Keratinocyte (primary cell): ENCODE measurements around the gene ZBTB11. TPM values are rescaled to one million over a fixed set of nuclear protein-coding genes. Genes with fewer than 3 reads are reported as not detected.

Experiments
- DNase-seq: peaks from one replicate; pipeline ENCODE4 v3.0.0-alpha.2; 2011; ENCODE audit warnings: low read depth, missing footprints, low spot score
- FAIRE-seq: peaks from 2 replicates; lab custom pipeline; 2011; peaks lifted over from hg19 to GRCh38; lab: Jason Lieb, UNC
- H2AFZ ChIP-seq: 2 replicates; pipeline ENCODE4 v1.6.0; 2012; ENCODE audit warnings: low read length, control low read depth, inconsistent platforms; ENCODE audit not compliant: control insufficient read depth
- H3K27ac ChIP-seq: 2 replicates; pipeline ENCODE4 v1.5.1; 2011; ENCODE audit warnings: low read length; ENCODE audit not compliant: control insufficient read depth, insufficient read depth
- H3K27me3 ChIP-seq: 3 replicates; pipeline ENCODE4 v1.6.0; 2011; ENCODE audit warnings: low read length; ENCODE audit not compliant: control insufficient read depth, insufficient read depth; ENCODE audit errors: extremely low read depth
- H3K36me3 ChIP-seq, 2 experiments: 2 replicates in 1 of 2; 3 replicates in 1 of 2; pipeline ENCODE4 v1.5.1; 2011; ENCODE audit warnings: low read length in 2 of 2, mild to moderate bottlenecking in 1 of 2; ENCODE audit not compliant: control insufficient read depth in 2 of 2, insufficient read depth in 2 of 2; ENCODE audit errors: extremely low read depth in 1 of 2
- H3K4me1 ChIP-seq: 3 replicates; pipeline ENCODE4 v1.5.1; 2011; ENCODE audit warnings: low read length; ENCODE audit not compliant: control insufficient read depth, insufficient read depth; ENCODE audit errors: extremely low read depth
- H3K4me2 ChIP-seq: 3 replicates; pipeline ENCODE4 v1.6.0; 2011; ENCODE audit warnings: low read depth, low read length; ENCODE audit not compliant: control insufficient read depth, insufficient read depth; ENCODE audit errors: extremely low read depth
- H3K4me3 ChIP-seq, 3 experiments: fragments of 200-600 bp in 1 of 3; sonication (generic) in 1 of 3; 2 replicates in 2 of 3; 3 replicates in 1 of 3; pipeline ENCODE4 v1.5.1; 2011 to 2016; ENCODE audit warnings: low read length in 3 of 3, mild to moderate bottlenecking in 3 of 3, control low read depth in 2 of 3, inconsistent platforms in 1 of 3, low read depth in 1 of 3, mixed read lengths in 1 of 3, mixed run types in 1 of 3, moderate library complexity in 1 of 3; ENCODE audit not compliant: control insufficient read depth in 2 of 3, insufficient read depth in 2 of 3; ENCODE audit errors: extremely low read depth in 1 of 3
- H3K79me2 ChIP-seq: 2 replicates; pipeline ENCODE4 v1.6.0; 2012; ENCODE audit warnings: low read length; ENCODE audit not compliant: control insufficient read depth, insufficient read depth
- H3K9ac ChIP-seq: 3 replicates; pipeline ENCODE4 v1.6.0; 2011; ENCODE audit warnings: low read length; ENCODE audit not compliant: control insufficient read depth, insufficient read depth; ENCODE audit errors: extremely low read depth
- H3K9me1 ChIP-seq: 3 replicates; pipeline ENCODE4 v1.6.0; 2011; ENCODE audit warnings: low read length; ENCODE audit not compliant: control insufficient read depth, insufficient read depth; ENCODE audit errors: extremely low read depth
- H3K9me3 ChIP-seq: 2 replicates; pipeline ENCODE4 v1.5.1; 2012; ENCODE audit warnings: low read depth, low read length; ENCODE audit not compliant: control insufficient read depth
- H4K20me1 ChIP-seq: 3 replicates; pipeline ENCODE4 v1.6.0; 2011; ENCODE audit warnings: low read length; ENCODE audit not compliant: control insufficient read depth, insufficient read depth; ENCODE audit errors: extremely low read depth
- EZH2 ChIP-seq: IDR thresholded peaks from one replicate; pipeline ENCODE4 v1.6.1; 2012; ENCODE audit warnings: inconsistent platforms, mild to moderate bottlenecking, low read length, moderate library complexity
- dilution Hi-C: fragments of 300-500 bp; cut with MboI; formaldehyde crosslinking; loops from one replicate; pipeline ENCODE4 v1.7.0; 2020; ENCODE audit warnings: low sequenced_read_pairs; ENCODE audit not compliant: extremely low pct_ligation_motif_present
- polyA minus RNA-seq, 3 experiments: library from RNA; depleted of rRNA, polyadenylated mRNA; stranded (reverse); fragments of >200 nt; gene quantifications; 1 replicate in 1 of 3; 2 replicates in 1 of 3; 3 replicates in 1 of 3; pipeline ENCODE4 v1.2.3, GENCODE V29; 2011
- polyA plus RNA-seq, 5 experiments: library from polyadenylated mRNA; depleted of rRNA in 3 of 5; stranded (reverse) in 3 of 5; stranded (forward) in 1 of 5; unstranded in 1 of 5; fragments of >200 nt; gene quantifications; 1 replicate in 1 of 5; 2 replicates in 3 of 5; 3 replicates in 1 of 5; pipeline versions ENCODE4 v1.2.1 to v1.2.3, GENCODE V29; 2011 to 2012; ENCODE audit warnings: missing spikeins in 2 of 5, low read depth in 1 of 5, low replicate concordance in 1 of 5
- TF ChIP-seq, protein P1 (sequence below), 3 experiments: IDR thresholded peaks in 1 of 3; conservative IDR thresholded peaks in 1 of 3; optimal IDR thresholded peaks in 1 of 3; 2 replicates in 2 of 3; 3 replicates in 1 of 3; pipeline versions ENCODE3 to v1.5.1; 2011; ENCODE audit warnings: low read length in 3 of 3, mild to moderate bottlenecking in 3 of 3, moderate library complexity in 2 of 3, control low read depth in 1 of 3, inconsistent platforms in 1 of 3; ENCODE audit not compliant: insufficient read depth in 2 of 3; ENCODE audit errors: extremely low read depth in 1 of 3

ZBTB11 gene, protein sequence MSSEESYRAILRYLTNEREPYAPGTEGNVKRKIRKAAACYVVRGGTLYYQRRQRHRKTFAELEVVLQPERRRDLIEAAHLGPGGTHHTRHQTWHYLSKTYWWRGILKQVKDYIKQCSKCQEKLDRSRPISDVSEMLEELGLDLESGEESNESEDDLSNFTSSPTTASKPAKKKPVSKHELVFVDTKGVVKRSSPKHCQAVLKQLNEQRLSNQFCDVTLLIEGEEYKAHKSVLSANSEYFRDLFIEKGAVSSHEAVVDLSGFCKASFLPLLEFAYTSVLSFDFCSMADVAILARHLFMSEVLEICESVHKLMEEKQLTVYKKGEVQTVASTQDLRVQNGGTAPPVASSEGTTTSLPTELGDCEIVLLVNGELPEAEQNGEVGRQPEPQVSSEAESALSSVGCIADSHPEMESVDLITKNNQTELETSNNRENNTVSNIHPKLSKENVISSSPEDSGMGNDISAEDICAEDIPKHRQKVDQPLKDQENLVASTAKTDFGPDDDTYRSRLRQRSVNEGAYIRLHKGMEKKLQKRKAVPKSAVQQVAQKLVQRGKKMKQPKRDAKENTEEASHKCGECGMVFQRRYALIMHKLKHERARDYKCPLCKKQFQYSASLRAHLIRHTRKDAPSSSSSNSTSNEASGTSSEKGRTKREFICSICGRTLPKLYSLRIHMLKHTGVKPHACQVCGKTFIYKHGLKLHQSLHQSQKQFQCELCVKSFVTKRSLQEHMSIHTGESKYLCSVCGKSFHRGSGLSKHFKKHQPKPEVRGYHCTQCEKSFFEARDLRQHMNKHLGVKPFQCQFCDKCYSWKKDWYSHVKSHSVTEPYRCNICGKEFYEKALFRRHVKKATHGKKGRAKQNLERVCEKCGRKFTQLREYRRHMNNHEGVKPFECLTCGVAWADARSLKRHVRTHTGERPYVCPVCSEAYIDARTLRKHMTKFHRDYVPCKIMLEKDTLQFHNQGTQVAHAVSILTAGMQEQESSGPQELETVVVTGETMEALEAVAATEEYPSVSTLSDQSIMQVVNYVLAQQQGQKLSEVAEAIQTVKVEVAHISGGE
- 10.4 to 19.7 TPM (median 13.8 TPM) in 3 replicates for polyA plus RNA-seq
- polyA plus RNA-seq (2011; ENCODE audit: low read depth) = 12.5 TPM
- polyA plus RNA-seq (2011; cell fraction: cytosol; rRNA removed) = 5.5 and 11.1 TPM in 2 replicates
- 19.6 and 27.3 TPM in 2 replicates for polyA plus RNA-seq (2011; cell fraction: nucleus; rRNA removed)
- polyA plus RNA-seq (2012; ENCODE audit: low replicate concordance) = 10.9 and 13.4 TPM in 2 replicates
- polyA minus RNA-seq = 3.5 to 25.9 TPM (median 12.5 TPM) in 3 replicates
- 17.5 TPM for polyA minus RNA-seq (2011; cell fraction: cytosol; rRNA and poly(A)+ RNA removed)
- 28.3 and 40.4 TPM in 2 replicates for polyA minus RNA-seq (2011; cell fraction: nucleus; rRNA and poly(A)+ RNA removed)

DNA sequence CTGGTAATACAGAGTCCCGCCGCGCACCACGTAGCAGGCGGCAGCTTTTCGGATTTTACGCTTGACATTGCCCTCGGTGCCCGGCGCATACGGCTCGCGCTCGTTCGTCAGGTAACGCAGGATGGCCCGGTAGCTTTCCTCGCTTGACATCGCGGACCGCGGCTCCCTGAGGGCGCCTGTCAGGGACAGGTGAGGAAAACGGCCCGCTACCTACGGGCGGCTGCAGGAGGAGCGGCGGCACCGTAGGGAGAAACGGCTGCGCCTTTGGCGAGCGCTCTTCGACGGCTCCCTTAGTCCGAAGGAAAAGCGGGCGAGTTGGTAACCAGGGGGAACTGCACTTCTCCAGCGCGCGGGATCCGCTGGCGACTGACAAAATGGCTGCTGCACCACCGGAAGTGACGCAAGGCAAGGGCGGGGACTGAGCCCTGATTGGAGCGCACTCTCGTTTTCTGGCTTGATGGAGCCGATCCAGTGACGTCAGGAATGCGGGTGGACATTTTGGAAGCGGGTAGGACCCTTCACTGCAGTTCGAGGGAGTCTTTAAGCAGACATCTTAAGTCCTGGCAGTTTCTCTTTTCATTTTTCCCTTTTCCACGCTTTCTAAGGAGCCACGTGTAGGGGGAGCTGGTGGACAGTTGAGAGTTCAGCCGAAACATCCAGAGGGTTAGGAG is at the start of gene ZBTB11:
TSS of gene ZBTB11 (minus strand) at position 368 of the 671 bp plus-strand sequence. CDS start at position 150, 218 bp downstream.
- Histone ChIP-seq H3K27ac (peak within 1 kb of the TSS; percentile 92), H2AFZ (peak within 1 kb of the TSS; percentile 96), H3K79me2 (peaks cover 62% of the 10 kb centered on the region), H3K36me3 (peaks cover 9 to 16% of the 10 kb centered on the region in 2 experiments), H3K4me1 (peaks cover 19% of the 10 kb centered on the region), H3K9ac (peak within 1 kb of the TSS; percentile 97), H3K4me3 (peak within 1 kb of the TSS; percentile 88 to 99 (median 98)), H3K27me3 (no peaks in the 10 kb centered on the region), H3K9me3 (no peaks in the 10 kb centered on the region), H3K9me1 (no peaks in the 10 kb centered on the region), H3K4me2 (peak within 1 kb of the TSS; percentile 96), H4K20me1 (peaks cover 10% of the 10 kb centered on the region)
- TF ChIP-seq, protein P1, sequence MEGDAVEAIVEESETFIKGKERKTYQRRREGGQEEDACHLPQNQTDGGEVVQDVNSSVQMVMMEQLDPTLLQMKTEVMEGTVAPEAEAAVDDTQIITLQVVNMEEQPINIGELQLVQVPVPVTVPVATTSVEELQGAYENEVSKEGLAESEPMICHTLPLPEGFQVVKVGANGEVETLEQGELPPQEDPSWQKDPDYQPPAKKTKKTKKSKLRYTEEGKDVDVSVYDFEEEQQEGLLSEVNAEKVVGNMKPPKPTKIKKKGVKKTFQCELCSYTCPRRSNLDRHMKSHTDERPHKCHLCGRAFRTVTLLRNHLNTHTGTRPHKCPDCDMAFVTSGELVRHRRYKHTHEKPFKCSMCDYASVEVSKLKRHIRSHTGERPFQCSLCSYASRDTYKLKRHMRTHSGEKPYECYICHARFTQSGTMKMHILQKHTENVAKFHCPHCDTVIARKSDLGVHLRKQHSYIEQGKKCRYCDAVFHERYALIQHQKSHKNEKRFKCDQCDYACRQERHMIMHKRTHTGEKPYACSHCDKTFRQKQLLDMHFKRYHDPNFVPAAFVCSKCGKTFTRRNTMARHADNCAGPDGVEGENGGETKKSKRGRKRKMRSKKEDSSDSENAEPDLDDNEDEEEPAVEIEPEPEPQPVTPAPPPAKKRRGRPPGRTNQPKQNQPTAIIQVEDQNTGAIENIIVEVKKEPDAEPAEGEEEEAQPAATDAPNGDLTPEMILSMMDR (optimal IDR thresholded peaks at IDR 0.05 in 1 of 3, IDR thresholded peaks at IDR 0.05 in 1 of 3, conservative IDR thresholded peaks at IDR 0.05 in 1 of 3; ENCODE audit: extremely low read depth in 1 of 3, insufficient read depth in 2 of 3, low read length in 3 of 3) = peak in 2 of 3 experiments; percentile 52 to 76
- TF ChIP-seq EZH2 = no peak
- dilution Hi-C loops = no loop called here
- DNase-seq (peak; percentile 90), FAIRE-seq (peak; percentile 95)

DNA sequence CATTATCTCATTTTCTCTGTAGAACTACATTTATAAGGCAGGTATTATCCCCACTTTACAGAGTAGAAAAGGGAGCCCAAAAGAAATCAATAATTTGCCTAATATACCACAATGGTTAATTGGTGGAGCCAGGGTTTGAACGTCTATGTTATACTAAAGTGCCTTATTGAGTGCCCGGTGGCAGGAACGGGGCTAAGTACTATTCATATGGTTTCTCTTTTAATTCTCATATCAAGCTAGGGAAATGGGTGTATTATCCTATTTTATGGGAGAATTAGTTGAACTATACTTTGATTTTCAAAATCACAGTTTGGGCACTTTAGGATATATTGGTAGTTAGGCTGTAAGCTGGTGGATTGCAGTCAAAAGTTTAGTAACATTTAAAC is 49.0 kb upstream of the ZBTB11 start:
- DNase-seq = no peak
- no peaks in the 10 kb centered on the region for H4K20me1 ChIP-seq
- H3K27ac ChIP-seq = peak overlapping the region; percentile 75
- peak overlapping the region; percentile 82 for H3K9ac ChIP-seq
- no peak for FAIRE-seq
- peaks cover 23% of the 10 kb centered on the region for H3K4me1 ChIP-seq
- peak overlapping the region; percentile 97 for H3K4me2 ChIP-seq
- no peaks in the 10 kb centered on the region for H3K9me1 ChIP-seq
- dilution Hi-C loops = no loop called here
- no peak for TF ChIP-seq EZH2
- TF ChIP-seq, protein P1 (optimal IDR thresholded peaks at IDR 0.05 in 1 of 3, IDR thresholded peaks at IDR 0.05 in 1 of 3, conservative IDR thresholded peaks at IDR 0.05 in 1 of 3; ENCODE audit: extremely low read depth in 1 of 3, insufficient read depth in 2 of 3, low read length in 3 of 3) = no peak
- H3K36me3 ChIP-seq = peaks cover 2 to 5% of the 10 kb centered on the region in 2 experiments
- H3K27me3 ChIP-seq = no peaks in the 10 kb centered on the region
- H3K4me3 ChIP-seq = peak overlapping the region; percentile 59 to 91 (median 90)
- no peaks in the 10 kb centered on the region for H3K9me3 ChIP-seq
- peak overlapping the region; percentile 8 for H2AFZ ChIP-seq
- H3K79me2 ChIP-seq = peaks cover 13% of the 10 kb centered on the region
